Stimulated activated CD8-positive, alpha-beta memory T cell treated with anti-CD3 and anti-CD28 coated beads, Interleukin-7, amount 100 ng/mL, for 4 hours (primary cell): Measurements from ENCODE around the gene SLCO2B1.
"Not testable (repeated sequence)": the region's sequence is repeated elsewhere in the genome, so short reads cannot be mapped to it uniquely, and the experiment has no call there.

Experiments
- DNase-seq, 2 donors: peaks; one replicate each; pipeline ENCODE4 v3.0.0-alpha.2; 2020; ENCODE audit warnings: low read depth in 2 of 2

Gene SLCO2B1

DNA sequence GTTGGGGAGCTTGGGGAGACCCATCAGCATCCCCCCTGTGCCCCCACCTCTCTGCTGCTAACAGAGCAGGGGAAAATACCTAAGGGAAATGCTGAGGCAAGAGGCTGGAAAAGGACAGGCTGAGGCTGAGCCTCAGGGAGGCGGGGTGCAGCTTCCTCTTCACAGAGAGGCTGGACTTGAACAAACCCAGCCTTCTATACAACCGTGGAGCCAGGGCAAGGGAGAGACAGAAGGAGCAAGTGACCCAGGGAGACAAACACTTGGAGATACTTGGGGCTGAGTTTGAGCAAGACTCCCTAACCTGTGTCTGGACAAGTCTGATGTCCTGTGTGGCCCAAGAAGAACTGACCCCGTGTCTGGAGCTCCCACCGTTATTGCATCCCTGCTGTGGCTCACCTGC, at the start of gene SLCO2B1:
Gene SLCO2B1, plus strand, starts transcription at position 229 of the 400 bp plus-strand sequence. CDS start 275 bp downstream, outside the sequence.
- no peak for DNase-seq

DNA sequence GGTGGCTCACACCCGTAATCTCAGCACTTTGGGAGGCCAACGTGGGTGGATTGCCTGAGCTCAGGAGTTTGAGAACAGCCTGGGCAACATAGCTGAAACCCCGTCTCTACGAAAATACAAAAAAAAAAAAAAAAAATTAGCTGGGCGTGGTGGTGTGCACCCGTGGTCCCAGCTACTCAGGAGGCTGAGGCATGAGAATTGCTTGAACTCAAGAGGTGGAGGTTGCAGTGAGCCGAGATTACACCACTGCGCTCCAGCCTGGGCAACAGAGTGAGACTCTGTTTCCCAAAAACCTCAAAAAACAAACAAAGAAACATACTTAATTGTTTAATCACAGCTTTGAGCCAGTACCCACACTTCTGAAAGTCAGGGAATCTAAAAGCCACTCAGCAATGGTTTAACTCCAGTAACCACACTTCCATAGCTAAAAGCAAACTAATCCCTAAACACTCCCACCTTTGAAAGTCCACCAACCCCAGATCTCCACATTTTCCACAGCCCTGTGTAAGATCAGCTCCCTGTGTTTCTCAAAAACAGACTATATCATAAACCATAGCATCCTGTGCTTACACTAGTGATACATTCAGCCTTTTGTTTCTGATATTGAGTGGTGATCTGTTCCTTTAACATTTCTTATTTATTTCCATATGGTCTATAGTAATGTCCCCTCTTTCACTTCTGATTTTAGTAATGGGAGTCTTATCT, 49.3 kb upstream of the SLCO2B1 start:
- no peak for DNase-seq

DNA sequence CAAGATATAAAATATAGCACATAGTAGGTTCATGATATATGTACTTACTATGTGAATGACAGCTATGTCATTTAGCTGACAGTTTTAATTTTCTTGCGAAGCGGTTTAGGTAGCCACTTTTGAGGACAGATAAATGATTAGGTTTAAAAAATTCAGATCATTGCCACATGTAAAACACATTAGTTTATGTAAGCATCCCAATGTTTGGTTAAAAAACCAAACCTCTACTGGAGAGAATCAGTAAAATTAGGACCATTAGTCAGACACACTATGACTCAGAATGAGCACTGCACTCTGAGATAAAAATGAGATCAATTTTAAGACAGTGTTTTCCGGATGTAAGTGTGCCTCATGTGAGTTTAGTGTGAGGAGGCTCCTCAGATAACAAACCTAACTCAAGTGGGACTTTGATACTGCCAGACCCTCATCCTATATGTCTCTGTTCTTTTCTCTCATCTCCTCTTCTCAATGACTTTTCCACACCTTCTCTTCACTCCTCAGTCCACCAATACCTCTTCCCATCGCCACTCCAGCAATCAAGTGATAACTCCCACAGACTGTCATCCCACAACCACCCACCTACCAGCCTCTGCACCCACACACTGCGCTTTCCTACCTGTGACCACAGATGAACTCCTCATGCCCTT, 47.4 kb upstream of the SLCO2B1 start:
- no peak for DNase-seq

- no peak for DNase-seq
Observed at GRCh38 chr11:75105462-75105925, 45.4 kb upstream of the SLCO2B1 start.

DNA sequence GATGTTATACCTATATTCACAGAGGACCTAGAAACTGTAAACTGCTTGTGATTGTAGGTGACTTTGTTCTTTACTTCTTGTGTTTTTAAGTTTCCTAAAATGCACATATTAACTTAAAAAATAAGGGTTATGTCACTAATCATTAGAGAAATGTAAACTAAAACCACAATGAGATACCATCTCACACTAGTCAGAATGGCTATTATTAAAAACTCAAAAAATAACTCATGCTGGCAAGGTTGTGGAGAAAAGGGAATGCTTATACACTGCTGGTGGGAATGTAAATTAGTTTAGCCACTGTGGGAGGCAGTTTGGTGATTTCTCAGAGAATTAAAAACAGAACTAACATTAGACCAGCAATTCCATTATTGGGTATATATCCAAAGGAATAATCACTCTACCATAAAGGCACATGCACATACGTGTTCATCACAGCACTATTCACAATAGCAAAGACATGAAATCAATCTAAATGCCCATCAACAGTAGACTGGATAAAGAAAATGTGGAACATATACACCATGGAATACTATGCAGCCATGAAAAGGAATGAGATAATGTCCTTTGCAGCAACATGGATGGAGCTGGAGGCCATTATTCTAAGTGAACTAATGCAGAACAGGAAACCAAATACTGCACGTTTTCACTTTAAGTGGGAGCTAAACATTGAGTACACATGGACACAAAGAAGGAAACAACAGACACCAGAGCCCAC, 44.8 kb upstream of the SLCO2B1 start:
- DNase-seq, result not testable (repeated sequence)

DNA sequence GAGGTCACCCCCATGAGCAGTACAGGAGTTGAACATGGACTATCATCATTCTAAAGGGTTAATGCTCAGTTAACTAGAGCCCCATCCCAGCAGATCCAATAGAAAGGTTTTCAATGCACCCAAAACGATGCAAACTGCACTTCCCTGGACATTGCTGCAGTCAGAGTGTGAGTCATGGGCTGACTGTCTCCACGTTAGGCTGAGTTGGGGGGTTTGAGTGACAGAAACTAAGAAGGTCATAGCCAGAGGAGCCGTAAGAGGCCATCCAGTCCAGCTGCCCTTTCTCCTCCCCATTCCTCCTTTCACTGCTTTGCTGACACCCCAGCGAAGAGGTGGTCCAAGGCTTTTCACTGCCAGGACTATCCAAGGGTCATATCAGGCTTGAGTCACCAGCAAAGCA, 43.7 kb upstream of the SLCO2B1 start:
- DNase-seq, result no peak

DNA sequence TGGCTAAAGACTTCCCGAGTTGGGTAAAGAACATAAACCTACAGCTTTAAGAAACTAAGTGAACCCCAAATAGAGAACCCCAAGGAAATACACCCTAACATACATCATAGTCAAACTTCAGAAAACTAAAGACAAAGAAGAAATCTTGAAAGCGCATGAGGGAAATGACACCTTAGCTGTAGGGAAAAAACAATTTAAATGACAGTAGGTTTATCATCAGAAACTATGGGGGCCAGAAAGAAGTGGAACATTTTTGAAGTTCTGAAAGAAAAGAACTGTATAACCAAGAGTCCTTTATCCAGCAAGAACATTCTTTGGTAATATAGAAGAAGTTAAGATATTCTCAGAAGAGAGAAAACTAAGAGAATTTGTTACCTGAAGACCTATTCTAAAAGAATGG, 38.7 kb upstream of the SLCO2B1 start:
- no peak for DNase-seq

DNA sequence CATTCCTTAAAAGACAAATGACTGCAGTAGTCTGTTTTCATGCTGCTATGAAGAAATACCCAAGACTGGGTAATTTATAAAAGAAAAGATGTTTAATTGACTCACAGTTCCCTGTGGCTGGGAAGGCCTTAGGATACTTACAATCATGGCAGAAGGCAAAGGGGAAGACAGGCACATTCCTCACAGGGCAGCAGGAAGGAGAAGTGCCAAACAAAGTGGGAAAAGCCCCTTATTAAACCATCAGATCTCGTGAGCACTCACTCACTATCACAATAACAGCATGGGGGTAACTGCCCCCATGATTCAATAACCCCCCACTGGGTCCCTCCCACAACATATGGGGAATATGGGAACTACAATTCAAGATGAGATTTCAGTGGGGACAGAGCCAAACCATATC, 37.9 kb upstream of the SLCO2B1 start:
- DNase-seq, result no peak

GRCh38 chr11:75114465-75114864, 36.4 kb upstream of the SLCO2B1 start:
- no peak for DNase-seq

DNA sequence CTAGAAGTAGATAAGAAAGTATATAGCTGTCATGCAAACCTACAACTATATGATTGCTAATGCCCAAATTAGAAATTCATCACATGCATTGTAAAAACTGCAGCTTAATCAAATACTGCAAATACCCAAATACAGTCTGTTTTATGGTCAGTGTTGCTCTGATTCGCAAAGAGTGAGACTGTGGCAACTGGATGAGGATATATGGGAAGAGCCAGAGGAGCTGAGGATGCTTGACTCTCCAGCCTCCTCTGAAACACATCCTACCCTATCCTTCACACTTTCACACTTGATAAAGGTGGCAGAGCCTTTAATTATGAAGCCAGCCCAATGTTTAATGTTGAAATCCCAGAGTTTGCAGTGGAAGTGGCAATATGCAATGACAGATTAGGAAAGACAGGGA, 32.3 kb upstream of the SLCO2B1 start:
- DNase-seq, result no peak

- DNase-seq, result no peak
Observed at GRCh38 chr11:75126564-75126963, 24.3 kb upstream of the SLCO2B1 start.

- no peak for DNase-seq
Observed at GRCh38 chr11:75132080-75132479, 18.8 kb upstream of the SLCO2B1 start.

- no peak for DNase-seq
Observed at GRCh38 chr11:75133976-75134375, 16.9 kb upstream of the SLCO2B1 start.

- DNase-seq, result no peak
Observed at GRCh38 chr11:75135021-75135650, 15.8 kb upstream of the SLCO2B1 start.

DNA sequence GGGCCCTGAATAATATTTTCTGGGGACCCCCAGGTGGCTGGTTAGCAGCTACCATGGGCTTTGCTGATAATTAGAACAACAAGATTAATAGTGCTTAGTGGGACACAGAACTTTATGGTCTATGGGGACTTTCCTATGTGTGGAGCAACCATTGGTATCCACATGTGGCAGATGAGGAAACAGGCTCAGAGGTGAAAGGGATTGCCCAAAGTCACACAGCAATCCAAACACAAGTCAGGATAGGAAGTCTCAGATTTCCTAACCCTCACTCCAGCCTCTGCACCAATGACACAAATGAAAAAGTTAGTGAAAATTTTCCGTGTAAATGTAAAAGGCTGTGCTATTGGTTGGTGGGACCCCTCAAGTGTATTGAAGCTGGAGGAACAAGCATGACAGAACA, 15.3 kb upstream of the SLCO2B1 start:
- DNase-seq, result no peak

- DNase-seq, result peak; percentile 58 to 66
Observed at GRCh38 chr11:75140269-75141138, 10.4 kb upstream of the SLCO2B1 start.

DNA sequence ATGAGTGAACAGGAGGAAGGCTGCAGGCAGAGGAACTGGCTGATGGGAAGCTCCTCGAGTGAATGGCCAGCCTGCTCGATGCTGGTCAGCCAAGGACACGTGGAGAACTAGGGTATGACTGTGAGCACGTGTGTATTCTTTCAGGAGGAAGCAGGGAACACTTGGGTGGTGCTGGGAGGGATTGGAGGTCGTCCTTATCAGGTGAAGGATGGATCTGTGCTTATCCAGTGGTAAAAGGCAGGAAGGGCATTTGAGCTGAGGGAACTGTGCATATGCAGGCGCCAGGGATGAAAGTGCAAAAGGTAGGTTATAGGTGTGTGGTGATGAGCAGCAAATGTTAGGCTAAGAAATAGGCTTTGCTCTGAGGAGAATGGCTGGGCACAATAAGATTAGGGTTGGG, 9.7 kb upstream of the SLCO2B1 start:
- DNase-seq, result no peak

DNA sequence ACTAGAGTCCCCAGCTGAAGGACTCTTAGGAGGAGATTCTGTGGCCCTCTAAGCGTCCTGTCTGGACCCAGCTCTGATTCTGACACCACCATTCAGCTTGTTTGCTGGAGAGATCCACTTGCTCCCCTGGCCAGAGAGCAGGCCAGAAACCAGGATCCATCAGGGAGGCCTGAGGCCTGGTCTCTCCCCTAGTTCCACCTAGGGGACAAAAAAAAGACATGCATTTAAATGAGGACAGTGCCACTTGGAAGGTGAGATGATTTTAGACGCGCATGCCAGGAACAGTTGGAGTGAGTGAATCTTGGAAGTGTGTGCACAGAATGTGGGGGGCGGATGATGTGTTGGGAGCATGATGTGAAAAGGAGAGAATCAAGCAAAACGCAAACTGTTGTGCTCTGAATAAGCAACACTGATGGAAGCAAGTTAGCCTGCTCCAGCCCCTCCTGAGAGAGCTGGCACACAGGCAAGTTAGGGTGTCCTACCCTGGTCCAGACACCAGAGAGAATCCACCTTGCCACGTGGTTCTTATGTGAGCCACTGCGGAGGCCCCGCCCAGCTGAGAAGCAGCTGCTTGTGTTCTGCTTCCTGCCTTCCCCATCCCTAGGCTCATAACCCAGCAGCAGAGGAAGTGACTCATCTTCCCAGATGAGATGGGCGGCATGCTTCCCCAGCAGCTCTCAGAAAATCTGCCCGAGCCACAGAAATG, 8.0 kb upstream of the SLCO2B1 start:
- DNase-seq, result peak; percentile 75

GRCh38 chr11:75143420-75143731, 7.5 kb upstream of the SLCO2B1 start:
- DNase-seq, result no peak

GRCh38 chr11:75144716-75145014, 6.2 kb upstream of the SLCO2B1 start:
- no peak for DNase-seq
